NK-92 (cell line): ENCODE results near the gene OSMR.
"Not testable (repeated sequence)": the region's sequence is repeated elsewhere in the genome, so short reads cannot be mapped to it uniquely, and the experiment has no call there.

Source experiments
- DNase-seq: peaks from one replicate; lab custom pipeline; 2025; ENCODE audit not compliant: unreplicated experiment; lab: John Stamatoyannopoulos, UW

The OSMR gene

DNA sequence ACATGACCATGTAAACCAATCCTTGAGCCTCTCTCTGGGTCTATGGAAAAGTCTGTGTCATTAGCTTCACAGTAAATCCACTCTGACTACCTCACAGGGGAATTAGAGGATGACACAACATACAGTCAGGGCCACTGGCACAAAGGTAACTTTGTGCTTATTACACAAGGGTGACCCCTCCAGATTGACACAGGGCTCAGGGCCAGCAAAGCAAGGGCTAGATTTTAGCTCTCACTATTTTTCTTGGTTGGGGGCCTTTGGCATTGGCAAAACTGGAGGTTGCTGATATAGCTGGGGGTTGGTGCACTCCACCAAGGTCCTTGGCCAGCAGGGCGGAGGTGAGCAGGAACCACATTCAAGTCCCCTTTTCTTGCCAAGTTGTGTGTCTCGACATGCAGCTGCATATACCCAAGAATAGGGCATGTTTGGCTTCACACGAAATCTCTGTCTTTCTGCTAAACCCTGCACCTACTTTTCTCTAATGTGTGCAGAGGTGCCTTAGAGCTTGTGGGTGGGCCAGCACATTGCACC is 15.2 kb upstream of the OSMR start:
- no peak for DNase-seq

- DNase-seq, result no peak
Observed at GRCh38 chr5:38831117-38831516, 14.7 kb upstream of the OSMR start.

DNA sequence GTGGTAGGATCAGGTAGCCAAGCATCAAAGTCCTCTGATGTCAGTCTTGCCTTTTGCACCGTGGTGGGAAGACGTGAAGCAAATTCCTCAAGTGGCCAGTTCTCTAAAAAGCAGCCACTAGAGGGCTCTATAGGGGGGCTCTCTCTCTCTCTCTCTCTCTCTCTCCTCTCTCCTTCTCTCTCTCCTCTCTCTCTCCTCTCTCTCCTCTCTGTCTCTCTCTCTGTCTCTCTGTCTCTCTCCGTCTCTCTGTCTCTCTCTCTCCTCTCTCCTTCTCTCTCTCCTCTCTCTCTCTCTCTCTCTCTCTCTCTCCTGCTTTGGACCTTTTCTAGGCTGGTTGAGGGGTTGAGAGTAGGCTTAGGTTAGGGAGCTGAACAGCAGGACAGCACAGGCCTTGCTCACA is 13.9 kb upstream of the OSMR start:
- no peak for DNase-seq

DNA sequence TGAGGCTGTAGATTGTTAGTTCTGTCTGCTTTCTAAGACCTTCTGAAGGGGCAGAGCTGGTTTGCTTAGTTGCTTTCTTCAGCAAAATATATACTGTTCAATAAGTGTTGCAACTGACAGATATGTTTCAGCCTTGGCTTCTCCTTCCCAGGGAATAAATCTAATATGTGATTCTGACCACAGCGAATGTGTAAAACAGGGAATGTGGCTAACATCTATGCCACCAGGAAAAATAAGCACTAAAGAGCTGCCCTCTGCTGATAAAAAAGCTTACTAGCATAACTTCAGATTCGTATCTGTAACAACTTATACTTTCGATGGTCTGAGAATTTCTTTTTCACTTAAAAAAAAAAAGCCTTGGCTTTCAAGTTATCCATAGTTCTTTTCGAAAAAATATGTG is 13.0 kb upstream of the OSMR start:
- no peak for DNase-seq

GRCh38 chr5:38835887-38836286 is 9.9 kb upstream of the OSMR start:
- DNase-seq, result no peak

GRCh38 chr5:38837416-38837815 is 8.4 kb upstream of the OSMR start:
- DNase-seq, result no peak

DNA sequence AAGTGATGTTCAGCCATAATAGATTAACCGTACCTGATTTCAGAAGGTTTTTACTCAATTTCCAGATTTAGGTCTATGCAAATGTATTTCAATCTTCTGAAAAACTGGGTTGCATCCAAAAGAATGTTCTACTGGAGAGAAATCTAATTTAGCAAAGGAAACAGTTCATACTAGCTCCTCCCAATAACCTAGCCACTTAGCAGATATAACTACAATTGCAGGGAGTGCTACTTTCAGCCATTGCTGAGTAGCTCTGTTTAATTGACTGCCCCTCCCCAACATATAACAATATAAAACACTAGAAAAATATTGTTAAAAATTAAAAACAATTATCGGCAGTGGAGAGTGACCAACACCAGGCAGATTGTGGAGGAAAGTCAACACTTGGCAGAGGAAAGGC is 7.9 kb upstream of the OSMR start:
- no peak for DNase-seq

GRCh38 chr5:38843665-38844064 is 2.1 kb upstream of the OSMR start:
- DNase-seq, result no peak

DNA sequence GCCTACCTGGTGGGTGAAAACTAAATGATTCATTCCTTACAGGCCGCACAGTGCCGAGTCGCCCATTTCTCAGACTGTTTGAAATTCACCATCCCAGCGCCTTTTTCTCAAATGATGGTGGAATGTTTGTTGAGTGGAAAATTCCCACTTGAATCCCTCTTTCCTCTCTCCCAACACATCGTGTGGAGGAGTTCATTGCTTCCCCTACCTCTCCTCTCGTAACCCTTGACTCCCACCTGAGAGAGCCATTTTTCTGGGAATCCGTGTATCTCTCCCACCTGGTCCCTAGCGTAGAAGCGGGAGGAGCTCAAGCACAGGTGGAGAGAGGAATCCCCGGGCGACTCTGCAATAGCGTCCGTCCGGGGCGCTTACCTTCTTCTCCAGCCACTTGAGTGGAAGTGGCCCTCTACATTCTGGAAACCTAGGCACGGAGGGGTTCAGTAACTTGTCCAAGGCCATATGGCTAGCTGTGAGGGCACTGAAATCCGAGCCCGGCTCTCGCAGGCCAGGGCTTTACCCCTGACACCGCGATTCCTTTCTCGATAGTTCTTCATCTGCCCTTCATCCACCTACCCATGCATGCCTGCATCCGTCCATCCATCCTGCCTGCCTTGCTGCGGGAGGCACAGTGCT is 683 bp downstream of the OSMR start:
- DNase-seq, result no peak

- DNase-seq, result no peak
Observed at GRCh38 chr5:38847559-38848347, 1.9 kb downstream of the OSMR start.

DNA sequence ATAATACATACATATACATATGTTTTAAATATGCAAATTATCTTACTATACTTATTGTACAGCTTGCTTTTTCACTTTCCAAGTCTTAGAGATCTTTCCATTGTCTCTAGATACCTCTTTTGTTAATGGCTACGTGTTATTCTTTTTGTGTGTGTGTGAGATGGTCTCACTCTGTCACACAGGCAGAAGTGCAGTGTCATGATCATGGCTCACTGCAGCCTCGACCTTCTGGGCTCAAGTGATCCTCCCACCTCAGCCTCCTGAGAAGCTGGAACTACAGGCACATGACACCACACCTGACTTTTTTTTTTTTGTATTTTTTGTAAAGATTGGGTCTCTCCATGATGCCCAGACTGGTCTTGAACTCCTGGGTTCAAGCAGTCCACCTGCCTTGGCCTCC is 2.8 kb downstream of the OSMR start:
- no peak for DNase-seq

DNA sequence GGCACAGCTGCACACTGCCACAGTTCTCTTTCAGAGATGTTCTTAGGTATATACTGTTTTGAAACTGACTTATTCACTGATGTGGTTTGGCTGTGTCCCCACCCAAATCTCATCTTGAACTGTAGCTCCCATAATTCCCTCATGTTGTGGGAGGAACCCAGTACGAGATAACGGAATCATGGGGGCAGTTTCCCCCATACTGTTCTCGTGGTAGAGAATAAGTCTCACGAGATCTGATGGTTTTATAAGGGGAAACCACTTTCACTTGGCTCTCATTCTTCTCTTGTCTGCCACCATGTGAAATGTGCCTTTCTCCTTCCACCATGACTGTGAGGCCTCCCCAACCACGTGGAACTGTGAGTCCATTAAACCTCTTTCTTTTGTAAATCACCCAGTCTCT is 5.8 kb downstream of the OSMR start:
- not testable (repeated sequence) for DNase-seq

GRCh38 chr5:38853753-38854470 is 8.1 kb downstream of the OSMR start:
- DNase-seq, result no peak

DNA sequence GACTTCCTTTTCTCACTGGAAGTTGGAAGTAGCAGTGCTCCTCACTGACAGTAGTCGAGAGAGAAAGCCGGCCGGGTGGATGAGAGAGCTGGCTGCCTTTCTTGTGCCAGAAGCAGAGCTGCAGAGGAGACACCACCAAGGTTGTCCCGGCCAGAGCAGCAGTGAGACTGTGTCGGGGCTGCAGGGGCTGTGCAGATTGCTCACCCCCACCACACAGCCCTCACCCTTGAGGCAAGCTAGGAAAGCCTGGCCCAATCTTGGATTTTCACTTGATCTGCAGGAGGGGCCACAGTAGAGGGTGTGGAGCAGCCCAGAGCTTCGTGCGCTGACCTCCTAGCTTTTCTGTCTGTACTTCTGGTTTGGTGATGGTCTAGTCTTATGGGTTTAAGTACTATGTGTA is 9.1 kb downstream of the OSMR start:
- no peak for DNase-seq

GRCh38 chr5:38856660-38857059 is 10.8 kb downstream of the OSMR start:
- no peak for DNase-seq

GRCh38 chr5:38858839-38859238 is 13.0 kb downstream of the OSMR start:
- no peak for DNase-seq

- not testable (repeated sequence) for DNase-seq
Observed at GRCh38 chr5:38861986-38862770, 16.4 kb downstream of the OSMR start.

- no peak for DNase-seq
Observed at GRCh38 chr5:38866362-38867031, 20.7 kb downstream of the OSMR start.

DNA sequence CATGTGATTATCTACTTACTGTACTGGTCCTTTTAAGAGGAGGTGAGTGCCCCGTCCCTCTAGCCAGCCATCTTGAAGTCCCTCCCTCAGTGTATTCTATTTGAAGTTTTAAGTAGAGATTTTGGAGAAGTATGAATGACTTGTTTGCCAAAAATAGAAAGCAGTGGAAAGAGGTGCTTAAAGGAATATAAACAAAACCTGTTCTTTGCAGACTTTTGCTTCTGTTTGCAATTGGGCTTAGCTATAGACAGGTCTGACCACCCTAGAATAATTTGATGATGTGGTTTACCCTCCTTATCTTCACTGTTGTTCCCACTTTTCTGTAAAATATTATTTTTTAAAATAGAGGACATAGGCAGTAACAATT is 21.2 kb downstream of the OSMR start:
- no peak for DNase-seq

GRCh38 chr5:38867416-38867815 is 21.6 kb downstream of the OSMR start:
- no peak for DNase-seq

DNA sequence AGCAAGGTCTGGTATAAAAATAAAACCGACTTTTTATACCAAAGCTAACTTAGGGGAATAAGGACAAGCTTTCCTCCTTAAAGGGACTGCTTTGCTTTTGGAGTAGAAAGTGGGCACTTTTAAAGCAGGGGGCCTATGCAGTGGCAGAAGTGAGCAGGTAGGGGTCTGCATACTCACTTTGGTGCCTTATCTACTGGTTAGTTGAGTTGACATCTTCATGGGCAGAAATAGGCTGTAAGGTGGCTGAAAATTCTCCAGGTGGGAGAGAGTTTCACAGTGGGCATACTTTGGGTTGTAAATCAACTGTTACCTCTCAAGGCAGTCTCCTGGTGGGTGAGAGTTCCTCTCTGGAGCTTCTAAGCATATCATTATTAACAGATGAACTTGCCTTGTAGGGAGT is 24.8 kb downstream of the OSMR start:
- no peak for DNase-seq
